NCI-H1048 (cell line): Measurements from ENCODE around the gene ZP2.
"Not testable (repeated sequence)": the region's sequence is repeated elsewhere in the genome, so short reads cannot be mapped to it uniquely, and the experiment has no call there.

Experiments used
- DNase-seq: peaks from one replicate; lab custom pipeline; 2025; lab: John Stamatoyannopoulos, UW

ZP2 gene

GRCh38 chr16:21170116-21170515 is 41.3 kb downstream of the ZP2 start:
- not testable (repeated sequence) for DNase-seq

GRCh38 chr16:21169249-21169981 is 42.0 kb downstream of the ZP2 start:
- DNase-seq = no peak

DNA sequence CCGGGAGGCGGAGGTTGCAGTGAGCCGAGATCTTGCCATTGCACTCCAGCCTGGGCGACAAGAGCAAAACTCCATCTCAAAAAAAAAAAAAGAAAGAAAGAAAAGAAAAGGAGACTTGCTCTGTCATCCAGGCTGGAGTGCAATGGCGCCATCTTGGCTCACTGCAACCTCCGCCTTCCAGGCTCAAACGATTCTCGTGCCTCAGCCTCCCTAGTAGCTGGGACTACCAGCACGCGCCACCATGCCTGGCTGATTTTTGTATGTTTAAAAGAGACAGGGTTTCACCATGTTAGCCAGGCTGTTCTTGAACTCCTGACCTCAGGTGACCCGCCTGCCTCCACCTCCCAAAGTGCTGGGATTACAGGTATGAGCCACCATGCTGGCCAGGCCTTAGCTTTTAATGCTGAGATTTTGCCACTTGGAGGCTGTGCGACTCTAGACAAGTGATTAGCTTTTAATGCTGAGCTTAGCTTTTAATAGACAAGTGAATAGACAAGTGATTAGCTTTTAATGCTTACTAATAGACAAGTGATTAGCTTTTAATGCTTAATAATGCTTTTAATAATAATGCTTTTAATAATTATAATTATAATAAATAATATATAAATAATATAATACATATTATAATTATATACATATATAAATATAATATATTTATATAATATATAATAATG is 43.3 kb downstream of the ZP2 start:
- no peak for DNase-seq

- DNase-seq = no peak
These were observed 44.0 kb downstream of the ZP2 start for GRCh38 chr16:21167360-21167759.

DNA sequence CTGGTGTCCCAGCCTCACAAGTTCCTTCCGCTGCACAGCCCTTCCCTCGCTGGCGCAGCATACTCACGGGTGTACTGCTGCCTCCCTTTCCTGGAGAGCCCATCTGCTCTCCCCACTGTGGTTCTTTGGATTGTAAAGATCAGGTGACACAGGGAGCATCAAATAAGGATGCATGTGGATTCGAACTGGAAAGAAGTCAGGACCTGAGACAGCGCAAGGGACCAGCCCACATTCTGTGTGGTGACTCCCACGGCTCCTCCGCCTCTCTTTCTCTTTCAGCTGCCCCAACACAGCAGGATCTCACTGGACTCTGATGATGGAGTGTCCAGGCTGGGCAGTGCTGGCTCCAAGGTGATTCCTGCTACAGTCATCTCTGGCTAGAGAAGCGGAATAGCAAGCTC is 44.8 kb downstream of the ZP2 start:
- no peak for DNase-seq

- no peak for DNase-seq
These were observed 46.7 kb downstream of the ZP2 start for GRCh38 chr16:21164521-21165168.

DNA sequence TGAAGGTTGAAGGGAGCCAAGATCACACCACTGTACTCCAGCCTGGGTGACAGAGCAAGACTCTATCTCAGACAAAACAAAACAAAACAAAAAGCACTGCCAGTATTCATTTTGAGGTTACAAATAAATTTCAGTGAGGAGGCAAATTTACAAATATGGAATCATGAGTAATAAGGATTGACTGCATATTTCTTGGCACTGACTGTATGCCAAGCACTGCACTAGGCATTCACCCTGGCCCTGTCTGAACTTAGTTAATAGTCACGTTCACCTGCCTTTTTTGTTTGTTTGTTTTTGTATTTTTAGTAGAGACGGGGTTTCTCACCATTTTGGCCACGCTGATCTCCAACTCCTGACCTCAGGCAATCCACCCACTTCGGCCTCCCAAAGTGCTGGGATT is 47.8 kb downstream of the ZP2 start:
- DNase-seq = no peak

GRCh38 chr16:21162661-21163151 is 48.7 kb downstream of the ZP2 start:
- no peak for DNase-seq

GRCh38 chr16:21161211-21161610 is 50.2 kb downstream of the ZP2 start:
- no peak for DNase-seq

DNA sequence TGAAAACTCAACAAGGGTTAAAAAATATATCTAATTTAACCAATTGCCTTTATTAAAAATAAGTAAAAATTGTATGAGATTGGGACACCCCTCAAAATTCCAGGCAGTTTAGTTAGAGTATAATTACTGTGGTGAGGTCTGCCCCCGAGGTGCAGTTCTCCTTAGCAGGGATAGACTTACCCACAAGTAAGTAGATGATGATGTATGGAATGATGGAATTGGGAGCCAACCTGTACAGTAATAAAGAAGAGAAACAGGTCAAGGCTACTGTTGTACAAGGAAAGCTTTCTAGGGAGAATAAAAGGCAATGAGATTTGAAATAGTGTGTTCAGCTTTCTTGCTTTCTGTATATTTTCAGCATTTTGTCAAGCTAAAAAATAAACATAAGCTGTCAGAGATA is 51.1 kb downstream of the ZP2 start:
- DNase-seq = no peak

DNA sequence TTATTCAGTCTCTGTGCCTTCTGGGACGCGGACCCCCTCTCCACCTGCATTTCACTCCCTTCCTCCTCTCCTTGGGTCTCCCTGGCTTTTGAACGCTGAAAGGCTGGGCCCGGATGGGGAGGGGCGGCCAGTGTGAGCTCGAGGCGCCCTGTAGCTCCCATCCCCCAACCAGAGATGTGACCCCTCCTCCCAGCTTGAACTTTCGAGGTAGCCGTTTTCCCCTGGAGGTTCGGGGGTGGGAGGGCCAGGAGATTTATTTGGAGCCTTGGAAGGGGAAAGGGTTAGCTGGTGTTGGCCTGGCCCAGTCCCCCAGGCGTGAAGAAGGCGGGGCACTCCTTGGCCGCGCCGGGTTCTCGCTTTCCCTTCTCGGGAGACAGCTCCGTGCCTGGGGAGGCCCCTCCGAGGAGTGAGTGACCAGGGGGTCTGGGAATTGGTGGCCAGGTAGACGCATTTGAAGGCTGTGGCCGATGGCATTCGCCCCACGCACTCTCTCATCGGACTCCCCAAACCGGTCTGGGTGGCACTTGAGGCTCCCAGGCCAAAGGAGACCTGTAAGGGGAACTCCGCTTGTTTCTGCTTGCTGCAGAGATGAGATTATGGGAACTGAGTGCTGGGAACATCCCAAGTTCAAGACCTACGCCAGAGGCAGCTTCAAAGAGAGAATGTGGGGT is 52.0 kb downstream of the ZP2 start:
- DNase-seq = no peak

GRCh38 chr16:21158208-21159110 is 52.9 kb downstream of the ZP2 start, which contains the start of gene LDAF1:
Gene LDAF1 (plus strand): TSS chr16:21158674. CDS start chr16:21161183, 2,509 bp downstream.
- no peak for DNase-seq

GRCh38 chr16:21157632-21158031 is 53.7 kb downstream of the ZP2 start:
- DNase-seq = no peak

DNA sequence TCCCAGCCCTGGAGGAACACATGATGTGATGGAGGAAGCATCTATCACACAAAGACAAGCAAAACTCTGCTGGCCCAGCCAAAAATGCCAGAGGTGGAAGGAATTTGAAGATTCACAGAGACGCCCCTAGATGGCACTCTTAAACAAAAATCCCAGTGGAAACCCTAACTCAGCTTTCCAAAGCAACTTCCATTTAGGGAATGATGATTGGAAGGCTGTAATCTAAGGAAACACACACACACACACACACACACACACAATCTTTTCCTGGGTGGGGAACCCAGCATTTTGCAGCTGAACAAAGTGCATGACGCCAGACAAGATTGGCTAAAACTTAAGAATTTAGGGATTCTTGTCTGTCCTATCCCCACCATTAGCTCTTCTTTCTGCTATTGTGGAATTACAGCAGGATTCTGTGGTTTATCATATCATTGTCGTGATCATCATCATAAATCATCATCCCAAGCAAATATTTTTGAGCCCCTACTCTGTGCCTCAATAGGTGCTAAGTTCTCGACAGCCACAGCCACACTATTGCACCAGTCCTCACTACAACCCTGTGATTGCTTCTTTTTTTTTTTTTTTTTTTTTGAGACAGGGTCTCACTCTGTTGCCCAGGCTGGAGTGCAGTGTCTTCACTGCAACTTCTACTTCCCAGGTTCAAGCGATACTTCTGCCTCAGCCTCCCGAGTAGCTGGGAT is 54.5 kb downstream of the ZP2 start:
- DNase-seq = peak; percentile 4

DNA sequence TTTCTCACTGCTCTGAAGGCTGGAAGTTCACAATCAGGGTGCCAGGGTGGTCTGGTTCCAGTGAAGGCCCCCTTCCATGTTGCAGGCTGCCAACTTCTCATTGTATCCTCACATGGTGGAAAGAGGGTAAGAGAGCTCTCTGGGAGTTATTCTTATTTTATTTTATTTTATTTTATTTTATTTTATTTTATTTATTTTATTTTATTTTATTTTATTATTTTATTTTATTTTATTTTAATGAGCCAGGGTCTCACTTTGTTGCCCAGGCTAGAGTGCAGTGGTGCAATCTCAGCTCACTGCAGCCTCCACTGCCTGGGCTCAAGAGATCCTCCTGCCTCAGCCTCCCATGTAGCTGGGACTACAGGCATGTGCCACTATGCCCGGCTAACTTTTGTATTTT is 55.4 kb downstream of the ZP2 start:
- not testable (repeated sequence) for DNase-seq

- DNase-seq = not testable (repeated sequence)
These were observed 58.1 kb downstream of the ZP2 start for GRCh38 chr16:21153124-21153729.

GRCh38 chr16:21152160-21153030 is 59.0 kb downstream of the ZP2 start:
- DNase-seq = not testable (repeated sequence)

GRCh38 chr16:21150375-21151001 is 60.9 kb downstream of the ZP2 start, which contains the start of gene DNAH3:
Gene DNAH3 (minus strand): TSS chr16:21150846. CDS start chr16:21150319, 527 bp downstream.
- no peak for DNase-seq
